ENCODE data around the gene SPNS3.

SPNS3 gene

DNA sequence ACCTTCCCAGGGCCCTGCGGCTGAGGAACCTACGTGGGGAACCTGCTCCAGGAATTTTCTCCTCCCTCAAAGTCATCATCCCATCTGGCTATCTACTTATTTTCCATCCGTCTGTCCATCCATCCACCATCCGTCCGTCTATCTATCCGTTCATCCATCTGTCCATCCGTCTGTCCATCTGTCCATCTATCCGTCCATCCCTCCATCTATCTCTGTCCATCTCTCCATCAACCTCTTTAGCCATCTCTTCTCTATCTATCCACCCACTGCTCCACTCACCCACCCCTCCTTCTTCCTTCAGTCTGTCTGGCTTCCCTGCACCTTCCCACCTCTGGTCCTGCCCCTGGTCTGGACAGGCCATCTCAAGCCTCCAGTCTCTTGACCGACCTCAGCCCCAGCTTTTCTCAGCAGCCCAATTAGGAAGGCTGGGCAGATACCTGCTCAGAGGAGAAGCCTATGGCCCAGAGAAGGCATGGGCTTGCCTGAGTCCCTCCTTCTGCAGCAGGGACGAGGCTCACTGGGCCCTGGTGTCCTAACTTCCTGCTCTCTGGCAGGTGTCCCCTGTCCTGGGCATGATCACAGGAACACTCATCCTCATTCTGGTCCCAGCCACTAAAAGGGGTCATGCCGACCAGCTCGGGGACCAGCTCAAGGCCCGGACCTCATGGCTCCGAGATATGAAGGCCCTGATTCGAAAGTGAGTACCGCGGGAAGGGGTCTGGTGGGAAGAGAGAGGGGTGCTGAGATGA is 98.4 kb downstream of the SPNS3 start:
- DNase-seq = no peak

DNA sequence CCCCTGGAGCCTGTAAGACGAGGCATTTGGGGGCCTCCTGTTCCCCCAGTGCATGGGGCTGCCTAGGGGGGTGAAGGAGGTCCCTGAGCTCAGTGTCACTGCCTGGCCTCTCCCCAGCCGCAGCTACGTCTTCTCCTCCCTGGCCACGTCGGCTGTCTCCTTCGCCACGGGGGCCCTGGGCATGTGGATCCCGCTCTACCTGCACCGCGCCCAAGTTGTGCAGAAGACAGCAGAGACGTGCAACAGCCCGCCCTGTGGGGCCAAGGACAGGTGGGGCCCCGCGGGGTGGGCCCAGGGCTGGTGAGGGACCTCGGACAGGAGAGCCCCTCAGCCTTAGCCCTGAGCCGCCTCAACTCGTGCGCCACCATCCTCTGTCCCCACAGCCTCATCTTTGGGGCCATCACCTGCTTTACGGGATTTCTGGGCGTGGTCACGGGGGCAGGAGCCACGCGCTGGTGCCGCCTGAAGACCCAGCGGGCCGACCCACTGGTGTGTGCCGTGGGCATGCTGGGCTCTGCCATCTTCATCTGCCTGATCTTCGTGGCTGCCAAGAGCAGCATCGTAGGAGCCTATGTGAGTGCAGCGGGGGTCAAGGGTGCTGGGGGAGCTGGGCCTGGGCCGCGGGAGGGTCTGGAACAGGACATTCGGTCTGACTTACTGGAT is 99.3 kb downstream of the SPNS3 start:
- DNase-seq = no peak

DNA sequence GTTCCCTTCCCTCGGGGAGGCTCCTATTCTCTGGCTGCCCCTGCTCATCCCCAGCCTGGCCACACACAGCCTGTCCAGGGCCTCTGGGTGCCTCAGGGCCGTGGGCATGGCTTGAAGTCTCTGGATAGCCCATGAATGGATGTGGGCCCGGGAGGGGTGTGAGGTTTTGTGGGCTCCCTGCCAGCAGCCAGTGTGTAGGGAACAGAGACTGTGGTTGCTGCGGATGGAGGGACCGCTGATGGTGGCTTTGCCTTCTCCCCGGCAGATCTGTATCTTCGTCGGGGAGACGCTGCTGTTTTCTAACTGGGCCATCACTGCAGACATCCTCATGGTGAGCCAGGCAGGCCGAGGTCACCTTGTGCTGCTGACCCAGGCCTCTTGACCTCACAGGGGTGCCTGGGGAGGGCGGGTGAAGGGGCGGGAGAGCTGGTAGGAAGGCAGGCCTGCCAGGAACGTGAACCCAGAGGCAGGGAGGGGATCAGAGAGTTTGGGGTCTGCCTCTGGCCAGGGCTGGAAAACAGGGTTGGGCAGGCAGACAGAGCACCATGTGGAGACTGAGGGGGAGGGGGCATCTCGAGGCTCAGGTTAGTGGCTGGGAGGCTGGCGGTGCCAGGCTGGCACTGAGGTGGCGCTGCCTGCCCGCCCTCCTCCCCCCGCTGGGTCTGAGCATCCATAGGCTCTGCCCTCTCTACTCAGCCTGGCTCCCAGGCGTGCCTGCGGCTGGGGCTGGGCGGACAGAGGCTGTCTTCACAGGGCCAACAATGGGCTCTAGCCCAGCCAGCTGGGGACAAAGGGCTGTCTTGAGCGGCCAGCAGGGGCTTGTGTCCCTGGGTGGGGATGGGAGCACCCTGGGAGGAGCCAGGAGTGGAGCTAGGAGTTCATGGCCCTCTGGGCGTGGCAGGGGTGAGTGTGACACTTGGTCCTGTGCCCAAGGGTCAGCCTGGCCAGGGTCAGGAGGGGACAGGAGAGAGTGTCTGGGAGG is 100.1 kb downstream of the SPNS3 start:
- no peak for DNase-seq

DNA sequence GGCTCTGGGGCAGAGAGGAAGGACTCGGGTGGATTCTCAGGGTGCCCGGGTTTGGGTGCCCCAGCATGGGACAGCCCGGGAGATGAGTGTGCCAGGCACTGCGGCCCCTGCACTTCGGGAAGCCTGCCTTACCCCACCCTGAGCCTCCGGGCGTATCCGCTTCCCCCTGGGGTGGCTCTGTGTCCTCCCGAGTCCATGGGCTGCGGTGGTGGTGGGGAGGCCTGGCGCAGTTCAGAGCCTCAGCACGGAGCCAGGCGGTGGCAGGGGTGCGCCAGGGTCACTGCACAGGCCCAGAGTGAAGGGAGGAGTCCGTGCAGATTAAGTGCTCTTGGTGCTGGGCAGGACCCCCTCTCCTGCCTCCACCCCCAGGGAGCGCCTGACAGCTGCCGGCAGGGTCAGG is 100.8 kb downstream of the SPNS3 start:
- DNase-seq = no peak

DNA sequence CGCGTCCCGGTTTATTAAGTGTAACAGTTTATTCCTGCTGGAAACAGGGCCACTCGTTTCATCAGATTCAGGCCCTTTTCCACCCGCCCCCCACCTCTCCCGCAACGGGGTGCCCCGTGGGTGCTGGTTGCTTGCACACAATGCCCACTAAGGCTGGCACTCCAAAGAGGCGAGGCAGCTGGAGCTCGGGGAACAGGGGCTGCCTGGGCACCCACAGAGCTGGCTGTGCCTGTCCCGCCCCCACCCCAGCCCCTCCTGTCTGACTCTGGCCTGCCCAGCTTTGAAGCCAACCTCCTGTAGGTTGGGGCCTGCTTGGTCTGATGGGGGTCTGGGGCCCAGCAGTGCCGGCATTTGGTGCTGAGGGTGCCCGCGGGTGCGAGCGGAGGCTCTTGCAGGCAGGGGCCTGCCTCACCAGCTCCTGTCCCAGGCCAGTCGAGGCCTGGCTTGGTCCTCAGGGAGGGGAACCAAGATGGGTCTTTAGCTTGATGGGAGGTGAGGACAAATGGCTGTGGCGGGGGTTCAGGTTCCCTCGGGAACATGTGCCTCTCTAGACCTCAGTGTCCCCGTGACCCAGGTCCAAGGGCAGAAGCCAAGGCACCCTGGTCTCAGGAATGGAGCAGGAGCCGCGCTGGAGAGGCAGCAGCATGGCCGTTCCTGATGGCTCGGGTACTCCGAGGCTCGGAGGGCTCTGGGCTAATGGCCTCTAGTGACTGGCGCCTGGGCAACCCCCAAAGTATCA is 101.4 kb downstream of the SPNS3 start:
- no peak for DNase-seq

DNA sequence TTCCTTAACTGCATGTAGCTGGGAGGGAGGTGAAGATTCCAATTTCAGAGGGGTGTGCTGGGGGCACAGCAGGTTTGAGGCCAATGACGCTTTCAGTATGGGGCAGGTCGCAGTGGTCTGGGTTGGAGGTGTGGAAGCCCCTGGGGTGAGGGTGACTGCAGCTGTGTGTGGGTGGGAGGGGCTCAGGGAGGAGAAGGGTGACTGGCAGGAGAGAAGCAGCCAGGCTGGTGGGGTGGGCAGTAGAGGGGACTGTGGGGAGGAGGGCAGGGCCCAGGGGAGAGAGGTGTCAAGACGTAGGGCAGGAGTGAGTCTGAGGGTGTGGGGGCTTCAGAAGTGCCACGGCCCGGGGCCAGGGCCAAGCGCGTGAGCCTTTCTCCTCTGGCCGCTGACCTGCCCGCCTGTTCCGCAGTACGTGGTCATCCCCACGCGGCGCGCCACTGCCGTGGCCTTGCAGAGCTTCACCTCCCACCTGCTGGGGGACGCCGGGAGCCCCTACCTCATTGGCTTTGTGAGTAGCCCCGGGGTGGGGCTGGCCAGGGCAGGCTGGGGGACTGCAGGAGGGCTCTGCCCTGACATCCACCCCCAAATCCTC is 102.0 kb downstream of the SPNS3 start:
- no peak for DNase-seq

DNA sequence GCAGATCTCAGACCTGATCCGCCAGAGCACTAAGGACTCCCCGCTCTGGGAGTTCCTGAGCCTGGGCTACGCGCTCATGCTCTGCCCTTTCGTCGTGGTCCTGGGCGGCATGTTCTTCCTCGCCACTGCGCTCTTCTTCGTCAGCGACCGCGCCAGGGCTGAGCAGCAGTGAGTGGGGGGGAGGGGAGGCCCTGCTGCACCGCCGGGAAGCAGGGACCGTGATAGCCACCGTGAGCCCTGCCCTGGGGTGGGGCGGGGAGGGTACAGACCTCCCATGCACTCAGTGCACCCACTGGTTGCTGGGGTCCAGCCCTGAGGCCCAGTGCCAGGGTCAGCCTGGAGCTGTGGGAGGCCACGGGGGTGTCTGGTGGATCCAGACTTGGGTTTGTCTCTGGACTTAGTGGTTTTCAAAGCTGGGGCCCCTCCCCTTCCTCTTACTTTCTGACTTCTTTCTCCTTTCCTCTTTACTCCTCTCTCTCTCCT is 102.6 kb downstream of the SPNS3 start:
- no peak for DNase-seq

DNA sequence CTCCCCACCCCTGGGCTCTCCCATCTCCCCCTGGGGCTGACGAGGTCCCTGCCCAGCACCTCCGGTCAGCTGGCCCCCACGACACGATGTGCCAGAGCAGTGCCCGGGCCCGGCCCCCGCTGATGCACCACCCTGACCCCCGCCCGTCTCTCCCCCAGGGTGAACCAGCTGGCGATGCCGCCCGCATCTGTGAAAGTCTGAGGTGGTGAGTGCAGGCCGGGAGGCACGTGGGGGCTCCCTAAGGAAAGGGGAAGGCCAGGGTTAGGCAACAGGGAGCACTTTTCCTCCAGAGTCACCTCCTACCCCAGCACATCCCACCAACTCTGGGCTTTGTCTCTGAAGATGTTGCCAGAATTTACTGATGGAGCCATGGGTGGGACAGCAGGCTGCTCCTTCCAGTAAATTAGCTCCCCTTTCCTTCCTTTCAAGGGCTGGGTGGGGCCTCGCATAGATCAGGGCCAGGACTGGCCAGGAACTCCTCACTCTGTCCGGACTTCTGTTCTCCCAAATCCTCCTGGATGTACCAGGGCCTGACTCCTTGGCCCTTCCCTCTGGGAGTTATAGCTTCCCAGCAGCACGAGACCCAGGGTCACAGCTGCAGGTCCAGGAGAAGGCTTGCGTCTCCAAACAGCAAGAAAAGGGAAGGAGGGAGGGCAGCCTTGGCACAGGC is 103.1 kb downstream of the SPNS3 start:
- peak; percentile 61 to 78 (median 64) for DNase-seq
